Brain pericyte (primary cell): ENCODE measurements around the gene GRK5.

Experiments used
- DNase-seq: peaks from one replicate; pipeline ENCODE4 v3.0.0-alpha.2; 2012; ENCODE audit warnings: low read depth, low spot score

GRK5 gene

DNA sequence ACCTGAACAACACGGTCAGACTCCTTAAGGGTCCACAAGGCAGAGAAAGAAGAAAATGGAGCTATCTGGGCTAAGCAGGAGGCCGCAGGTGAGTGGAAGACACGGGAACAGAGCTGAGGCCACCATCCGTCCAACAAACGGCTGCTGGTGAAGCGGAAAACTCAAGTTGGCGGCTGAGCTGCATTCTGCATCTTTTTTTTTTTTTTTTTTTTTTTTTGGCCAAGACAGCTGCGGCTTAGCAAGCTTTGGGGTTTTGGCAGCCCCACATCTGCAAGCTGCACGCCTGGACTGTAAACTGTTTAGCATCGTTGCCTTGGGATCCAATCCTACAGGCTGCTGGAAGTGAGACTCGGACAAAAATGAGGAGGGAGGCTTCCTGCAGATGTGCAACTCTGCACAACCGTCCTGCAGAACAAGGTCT, 297.8 kb downstream of the GRK5 start:
- no peak for DNase-seq
